GM12801 (cell line): ENCODE data around the gene URGCP.

Source experiments
- CTCF ChIP-seq: IDR thresholded peaks from one replicate; pipeline ENCODE4 v1.5.1; 2011; ENCODE audit warnings: control low read depth; ENCODE audit not compliant: insufficient read length; ENCODE audit errors: extremely low read depth

URGCP gene

GRCh38 chr7:43844257-43844656 is 62.1 kb downstream of the URGCP start:
- TF ChIP-seq CTCF, result no peak

DNA sequence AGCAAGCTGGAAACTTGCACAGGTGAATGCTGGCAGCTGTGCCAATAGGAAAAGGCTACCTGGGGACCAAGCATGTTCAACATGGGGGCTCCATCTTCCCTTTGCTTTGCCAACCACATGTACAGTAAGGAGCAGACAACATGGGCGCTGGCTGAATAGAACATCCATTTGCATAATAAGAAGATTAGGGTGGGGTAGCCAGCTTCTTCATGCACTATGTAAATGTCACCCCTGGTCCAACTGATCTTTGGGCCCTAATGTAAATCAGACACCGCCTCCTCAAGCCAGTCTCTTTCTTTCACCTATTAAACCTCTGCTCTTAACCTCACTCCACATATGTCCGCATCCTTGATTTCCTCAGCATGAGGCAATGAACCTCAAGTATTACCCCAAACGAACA is 63.1 kb downstream of the URGCP start:
- TF ChIP-seq CTCF, result no peak

DNA sequence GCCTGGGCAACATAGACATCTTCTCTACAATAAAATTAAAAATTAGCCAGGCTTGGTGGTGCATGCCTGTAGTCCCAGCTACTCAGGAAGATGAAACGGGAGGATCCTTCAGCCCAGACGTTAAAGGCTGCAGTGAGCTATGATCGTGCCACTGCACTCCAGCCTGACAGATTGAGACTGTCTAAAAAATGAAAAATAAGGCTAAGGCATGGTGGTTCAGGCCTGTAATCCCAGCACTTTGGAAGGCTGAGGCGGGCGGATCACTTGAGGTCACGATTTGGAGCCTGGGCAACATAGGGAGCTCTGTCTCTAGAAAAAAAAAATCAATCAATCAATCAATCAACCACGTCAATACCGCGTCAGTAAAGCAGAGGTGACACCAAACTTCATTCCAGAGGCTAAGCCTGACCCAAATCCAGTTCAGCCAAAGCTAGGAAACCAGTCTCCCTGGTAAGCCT is 68.2 kb downstream of the URGCP start:
- TF ChIP-seq CTCF, result no peak

DNA sequence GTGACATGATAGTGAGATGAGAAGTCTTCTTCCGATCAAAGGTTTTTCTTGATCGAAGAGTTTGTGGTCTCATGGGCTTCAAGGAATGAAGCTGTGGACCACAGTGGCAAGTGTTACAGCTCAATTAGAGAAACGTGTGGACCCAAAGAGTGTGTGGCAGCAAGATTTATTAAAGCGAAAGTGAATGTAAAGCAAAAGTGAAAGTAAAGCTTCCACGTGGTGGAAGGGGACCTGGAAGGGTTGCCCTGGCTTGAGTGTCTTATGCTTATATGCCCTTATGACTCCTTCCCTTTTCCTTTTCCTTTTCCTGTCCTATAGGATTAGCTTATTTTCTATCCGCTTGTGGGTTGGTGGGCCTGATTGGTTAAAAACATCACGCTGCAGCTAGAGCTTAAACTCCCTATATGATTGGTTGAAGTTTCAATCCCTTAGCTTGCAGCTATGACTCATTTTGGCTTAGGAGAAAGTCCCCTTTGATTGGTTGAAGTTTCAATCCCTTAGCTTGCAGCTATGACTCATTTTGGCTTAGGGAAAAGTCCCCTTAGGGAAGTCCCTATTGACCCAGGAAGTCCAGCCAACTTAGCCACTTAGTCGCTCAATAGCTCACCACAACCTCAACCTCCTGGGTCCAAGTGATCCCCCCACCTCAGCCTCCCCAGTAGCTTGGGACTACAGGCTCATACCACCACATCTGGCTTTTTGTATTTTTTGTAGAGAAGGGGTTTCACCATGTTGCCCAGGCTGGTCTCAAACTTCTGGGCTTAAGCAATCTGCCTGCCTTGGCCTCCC is 71.7 kb downstream of the URGCP start:
- no peak for TF ChIP-seq CTCF
